HG03575 (cell line): ENCODE data around the gene OTUD5.

Experiments
- ATAC-seq: cut with Tn5 transposase; IDR thresholded peaks from one replicate; pipeline ENCODE4 v1.9.1; 2021; ENCODE audit not compliant: unreplicated experiment, insufficient number of reproducible peaks, low FRiP score; ENCODE audit errors: extremely low read depth

Gene OTUD5

DNA sequence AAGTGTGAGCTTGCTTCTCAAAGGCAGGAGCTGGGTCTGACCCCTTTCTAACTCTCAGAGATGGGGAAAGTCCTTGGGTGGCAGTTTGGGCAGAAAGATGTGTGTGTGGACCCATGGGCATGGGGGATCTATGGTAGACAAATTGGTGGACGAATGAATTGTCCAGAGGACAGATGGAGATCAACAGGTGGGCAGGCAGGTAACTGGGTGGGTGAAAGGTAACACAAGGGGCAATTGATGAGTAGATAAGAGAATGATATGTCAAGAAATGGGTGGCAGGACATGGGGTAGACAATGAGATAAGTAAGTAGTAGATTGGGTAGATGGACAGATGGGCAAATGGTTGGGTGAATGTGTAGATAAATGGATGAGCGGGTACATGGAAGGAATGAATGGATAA is 17.2 kb upstream of the OTUD5 start:
- no peak for ATAC-seq

DNA sequence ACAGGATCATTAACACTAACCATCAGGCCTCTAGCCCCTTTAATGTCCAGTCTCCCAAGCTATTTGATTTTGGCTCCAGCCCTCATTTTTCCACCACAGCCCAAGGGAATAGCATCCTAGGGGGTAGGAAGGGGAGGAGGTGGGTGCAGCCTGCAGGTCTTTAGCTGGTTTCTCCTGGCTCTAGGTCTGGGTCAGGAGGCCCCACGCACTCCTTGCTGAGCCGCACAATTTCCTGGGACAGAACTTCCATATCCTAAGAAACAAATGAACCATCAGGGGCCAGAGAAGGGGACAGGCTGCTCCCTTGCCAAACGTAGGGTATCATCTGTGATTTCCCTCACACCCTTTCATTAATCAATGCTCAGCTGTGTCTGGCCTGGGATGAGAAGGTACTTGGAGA is 16.6 kb upstream of the OTUD5 start:
- ATAC-seq: no peak

DNA sequence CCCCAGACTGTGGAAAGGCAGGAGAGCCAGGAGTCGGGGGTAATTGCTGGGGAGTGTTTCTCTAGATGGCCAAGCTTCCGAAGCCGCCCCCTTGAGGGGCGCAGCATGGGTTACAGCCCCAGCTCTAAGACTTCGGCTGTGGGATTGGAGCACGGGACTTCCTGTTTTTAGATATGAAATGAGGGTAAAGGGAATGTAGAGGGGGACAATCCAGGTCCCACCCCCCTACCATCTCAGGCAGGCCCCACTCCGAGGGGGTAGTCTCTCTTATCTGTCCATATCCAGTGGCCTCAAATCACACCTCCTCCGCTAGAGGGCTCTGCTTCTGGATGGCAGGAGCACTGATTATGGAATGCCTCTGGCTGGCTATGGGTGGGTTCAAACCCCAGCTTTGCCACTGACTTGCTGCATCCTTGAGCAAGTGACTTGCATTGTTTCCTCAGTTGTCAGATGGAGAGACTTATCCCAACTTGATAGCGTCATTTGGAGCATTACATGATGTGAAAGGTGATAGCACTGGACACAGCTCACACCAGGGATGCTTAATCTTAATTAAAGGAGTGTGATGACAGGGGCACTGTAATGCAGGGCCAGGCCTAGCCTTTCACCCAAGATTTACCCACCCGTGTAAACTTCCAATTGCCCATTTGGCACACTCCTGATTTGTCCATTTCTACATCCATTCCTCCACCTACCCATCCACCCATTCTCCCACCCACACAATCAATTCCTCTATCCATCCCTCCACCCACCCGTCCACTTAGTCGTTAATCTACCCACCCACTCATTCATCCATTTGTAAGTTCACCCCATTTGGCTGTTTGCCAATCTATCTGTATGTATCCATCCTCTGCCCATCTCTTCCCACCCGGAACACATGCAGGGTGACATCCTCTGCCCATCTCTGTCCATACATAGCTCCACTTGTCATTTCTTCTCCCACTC is 15.1 kb upstream of the OTUD5 start:
- no peak for ATAC-seq

DNA sequence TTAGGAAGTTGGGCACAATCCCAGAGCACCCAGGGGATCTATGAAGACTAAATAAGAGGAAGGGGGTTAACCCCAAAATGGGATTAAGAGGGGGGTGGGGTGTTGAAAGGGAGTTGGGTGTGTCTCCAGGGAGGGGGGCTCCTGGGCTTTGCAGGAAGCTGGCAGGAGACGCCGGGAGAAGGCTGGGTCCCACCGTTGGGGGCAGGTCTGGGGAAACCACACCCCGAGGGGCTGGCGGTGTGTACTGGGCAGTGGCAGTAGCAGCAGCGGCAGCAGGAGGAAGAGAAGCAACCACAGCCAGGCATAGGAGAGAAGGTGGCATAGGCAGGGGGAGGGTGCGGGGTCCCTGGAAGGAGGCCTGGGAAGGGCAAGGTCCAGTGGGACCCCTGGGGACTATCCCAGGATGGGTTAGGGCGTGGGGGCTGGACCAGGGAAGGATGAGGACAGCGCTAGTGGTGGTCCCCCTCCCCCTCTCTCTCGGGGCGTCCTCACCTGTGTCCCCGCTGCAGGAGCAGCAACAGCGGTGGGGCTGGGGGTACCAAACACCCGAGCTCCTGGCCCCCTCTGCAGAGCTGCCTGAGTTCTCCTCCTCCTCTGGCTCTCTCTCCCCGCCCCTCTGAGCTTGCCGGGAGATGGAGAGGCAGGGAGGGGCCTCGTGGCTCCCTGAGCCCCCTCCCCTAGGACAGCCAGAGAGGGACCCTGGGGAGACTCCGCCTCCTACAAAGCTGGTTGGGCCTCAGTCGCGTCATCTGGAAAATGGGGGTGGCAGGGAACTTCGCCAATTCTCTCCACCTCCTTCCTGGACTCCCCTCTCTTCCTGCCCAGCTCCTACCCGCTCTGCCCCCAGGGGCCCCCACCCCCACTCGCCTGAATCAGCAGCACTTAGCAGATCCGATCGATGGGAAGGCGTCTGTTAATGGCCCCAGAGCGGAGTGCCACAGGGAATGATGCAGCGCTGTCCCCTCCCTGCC is 14.1 kb upstream of the OTUD5 start, which contains the start of gene KCND1:
KCND1 (minus strand) TSS at position 596 of the 971 bp plus-strand sequence. CDS start 1,573 bp downstream, outside the sequence.
- no peak for ATAC-seq

DNA sequence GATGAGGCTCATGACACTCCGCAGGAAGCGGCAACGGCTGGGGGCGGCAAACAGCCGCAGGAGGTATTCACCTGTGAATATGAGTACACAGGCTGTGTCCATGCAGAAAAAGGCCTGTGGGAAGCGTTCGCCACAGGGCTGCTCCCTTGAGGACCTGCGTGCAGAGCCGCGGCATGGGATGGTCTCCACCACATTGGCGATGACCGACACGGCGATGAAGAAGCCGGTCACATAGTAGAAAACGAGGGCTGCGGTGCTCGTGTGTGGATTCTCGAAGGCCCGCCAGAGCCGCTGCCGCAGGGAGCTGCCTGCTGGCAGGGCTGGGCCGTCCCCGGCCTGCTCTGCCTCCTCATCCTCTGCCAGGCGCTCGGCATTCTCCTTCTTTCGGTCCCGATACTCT is 12.1 kb upstream of the OTUD5 start:
- no peak for ATAC-seq

DNA sequence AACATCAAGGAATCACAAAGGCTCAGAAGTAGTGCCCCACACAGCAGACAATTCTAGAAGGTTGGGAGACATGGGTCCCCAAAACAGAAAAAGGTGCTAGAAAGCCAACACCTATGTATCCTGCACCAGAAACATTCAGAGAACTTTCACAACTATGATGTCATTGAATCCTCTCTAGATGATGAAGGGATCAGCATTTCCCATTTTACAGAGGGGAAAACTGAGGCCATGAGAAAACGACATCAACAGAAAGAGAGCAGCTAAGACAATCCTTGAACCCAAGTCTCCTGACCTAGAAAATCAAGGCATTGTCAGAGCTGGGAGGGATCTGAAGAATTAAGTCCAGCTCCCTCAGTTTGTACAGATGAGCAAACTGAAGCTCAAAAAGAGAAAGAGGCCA is 11.0 kb upstream of the OTUD5 start:
- ATAC-seq: no peak

DNA sequence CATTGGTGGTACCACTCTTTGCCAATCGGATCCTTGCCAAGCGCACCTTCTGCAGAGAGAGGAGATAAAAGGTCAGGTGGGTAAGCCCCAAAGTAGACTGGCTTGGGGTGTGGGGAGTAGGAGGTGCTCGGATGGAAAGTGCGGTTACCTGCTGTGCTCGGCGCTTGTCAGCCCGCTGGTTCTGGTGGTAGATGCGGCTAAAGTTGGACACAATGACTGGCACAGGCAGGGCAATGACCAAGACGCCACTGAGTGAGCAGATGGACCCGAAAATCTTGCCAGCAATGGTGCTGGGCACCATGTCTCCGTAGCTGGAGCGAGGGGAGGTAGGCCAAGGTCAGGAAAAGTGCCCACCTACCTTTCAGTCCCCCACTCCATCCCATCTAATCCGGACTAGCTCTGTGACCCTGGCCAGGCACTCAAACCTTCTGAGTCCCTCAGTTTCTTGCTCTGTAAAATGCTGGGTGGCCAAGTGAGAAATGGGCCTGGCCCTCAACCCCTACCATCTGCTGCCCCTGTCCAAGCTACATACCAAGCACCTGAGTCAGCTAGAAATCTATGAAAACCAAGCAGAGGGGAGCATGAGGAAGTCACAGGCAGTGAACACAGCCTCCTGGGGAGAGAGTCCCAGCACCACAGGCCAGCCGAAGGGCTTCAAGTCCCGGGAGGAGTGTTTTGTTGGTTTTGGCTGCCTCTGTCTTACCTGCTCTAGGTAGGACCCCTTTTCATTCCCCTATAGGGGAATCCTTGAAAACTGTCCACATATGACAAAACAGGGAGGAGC is 9.6 kb upstream of the OTUD5 start:
- no peak for ATAC-seq

DNA sequence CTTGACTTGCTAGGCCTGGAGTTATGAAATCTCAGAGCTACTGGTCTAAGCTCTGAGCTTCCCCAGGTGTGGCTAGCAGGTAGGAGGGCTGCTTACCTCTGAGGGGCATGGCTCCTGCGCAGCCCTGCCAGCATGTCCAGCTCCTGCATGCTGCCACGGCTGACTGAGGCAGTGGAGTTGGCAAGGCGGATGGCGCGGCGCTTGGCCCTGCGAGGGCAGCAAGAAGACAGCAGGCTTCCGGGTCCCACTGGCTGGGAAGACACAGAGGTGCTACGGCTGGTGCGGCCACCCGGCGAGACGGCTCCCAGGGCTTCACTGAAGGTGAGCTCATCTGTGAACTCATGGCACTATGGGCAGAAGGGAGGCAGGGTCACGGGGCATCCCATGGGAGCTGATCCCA is 8.6 kb upstream of the OTUD5 start:
- no peak for ATAC-seq

DNA sequence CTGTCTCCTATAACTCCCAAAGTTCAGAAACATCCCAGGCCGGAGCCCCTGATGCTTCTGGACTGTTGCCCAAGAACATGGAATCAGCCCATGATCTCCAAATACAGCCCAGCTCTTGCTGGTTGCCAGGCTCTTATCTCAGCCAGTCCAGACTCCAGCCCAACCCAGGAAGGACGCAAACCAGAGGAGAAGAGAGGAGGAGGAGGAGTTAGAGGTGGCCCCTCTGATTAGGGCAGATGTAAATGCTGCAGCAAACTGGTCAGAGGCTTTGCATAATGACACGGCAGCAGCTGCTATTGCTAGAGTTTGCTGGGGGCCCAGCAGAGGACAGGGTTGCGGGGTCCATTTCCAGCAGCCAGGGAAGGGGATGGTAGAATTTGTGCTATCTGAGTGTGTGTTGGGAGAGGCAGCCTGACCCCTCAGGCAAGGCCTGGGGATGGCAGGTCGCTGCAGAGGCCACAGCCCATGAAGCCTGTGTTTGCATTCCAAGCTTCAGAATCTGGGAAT is 4.2 kb upstream of the OTUD5 start:
- no peak for ATAC-seq

DNA sequence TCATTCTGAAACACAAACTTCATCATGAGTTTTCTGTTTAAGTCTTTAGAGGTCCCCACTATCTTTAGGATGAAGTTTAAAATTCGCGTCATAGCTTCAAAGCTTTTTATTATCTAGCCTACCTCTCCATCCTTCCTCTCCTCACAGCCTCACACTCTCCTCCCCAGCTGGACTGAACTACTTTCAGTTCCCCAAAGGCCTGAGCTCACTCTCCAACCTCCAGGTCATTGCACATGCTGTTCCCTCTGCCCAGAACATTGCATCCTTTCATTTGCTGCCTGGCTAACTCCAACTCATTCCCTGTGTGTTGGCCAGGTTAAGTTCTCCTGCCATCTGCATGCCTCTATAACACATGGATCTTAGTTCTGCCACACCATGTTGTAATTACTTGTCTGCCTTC is 2.9 kb upstream of the OTUD5 start:
- no peak for ATAC-seq

DNA sequence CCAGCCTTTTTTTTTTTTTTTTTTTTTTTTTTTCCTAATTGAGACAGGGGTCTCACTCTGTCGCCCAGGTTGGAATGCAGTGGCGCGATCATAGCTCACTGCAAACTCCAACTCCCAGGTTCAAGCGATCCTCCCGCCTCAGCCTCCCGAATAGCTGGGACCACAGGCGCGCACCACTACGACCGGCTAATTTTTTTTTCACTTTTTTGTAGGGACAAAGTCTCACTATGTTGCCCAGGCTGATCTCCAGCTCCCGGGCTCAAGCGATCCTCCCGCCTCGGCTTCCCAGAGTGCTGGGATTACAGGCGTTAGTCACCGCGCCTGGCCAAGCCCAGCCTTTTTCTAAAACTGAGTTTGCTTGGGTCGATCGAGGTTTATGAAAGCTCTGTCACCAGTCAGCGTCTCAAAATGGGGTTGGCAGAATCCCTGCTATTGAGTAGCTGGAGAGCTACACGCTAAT is 1.3 kb upstream of the OTUD5 start:
- ATAC-seq: no peak

DNA sequence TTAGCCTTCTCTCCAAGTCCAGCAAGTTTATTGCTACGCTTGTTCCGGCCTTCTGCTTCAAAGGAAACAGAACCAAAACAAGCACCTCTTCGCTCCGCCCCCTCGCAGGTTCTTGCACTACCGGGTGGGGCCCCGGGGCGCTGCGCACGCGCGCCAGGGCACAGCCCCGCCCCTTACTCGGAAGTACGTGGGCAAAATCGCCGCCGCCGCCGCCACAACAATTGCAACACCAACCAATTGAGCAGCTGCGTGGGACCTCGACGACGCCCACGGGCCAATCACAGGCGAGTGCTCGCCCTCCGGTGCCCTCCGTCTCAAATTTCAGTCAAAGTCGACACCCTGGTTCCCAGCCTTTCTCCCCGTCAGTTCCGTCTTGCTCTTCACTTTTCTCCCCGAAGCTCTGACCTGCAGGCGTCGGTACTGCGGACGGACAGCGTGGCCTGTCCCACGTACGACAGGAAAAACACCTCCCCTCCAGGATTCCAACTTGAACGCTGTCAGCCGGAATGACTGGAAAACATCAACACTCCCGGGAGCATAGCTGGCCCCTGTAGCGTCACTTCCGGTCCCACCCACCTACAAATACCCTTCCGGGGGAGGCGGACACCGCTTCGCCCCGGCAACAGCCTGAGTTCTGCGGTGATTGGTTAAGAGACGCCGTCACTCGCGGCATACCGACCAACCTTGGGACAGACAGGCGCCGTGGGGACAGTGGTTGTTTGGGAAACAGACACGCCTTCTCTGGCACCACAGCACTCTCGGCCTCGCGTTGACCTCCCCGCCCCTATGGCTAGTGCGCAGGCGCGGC is 624 bp upstream of the OTUD5 start:
- ATAC-seq: peak; percentile 44

DNA sequence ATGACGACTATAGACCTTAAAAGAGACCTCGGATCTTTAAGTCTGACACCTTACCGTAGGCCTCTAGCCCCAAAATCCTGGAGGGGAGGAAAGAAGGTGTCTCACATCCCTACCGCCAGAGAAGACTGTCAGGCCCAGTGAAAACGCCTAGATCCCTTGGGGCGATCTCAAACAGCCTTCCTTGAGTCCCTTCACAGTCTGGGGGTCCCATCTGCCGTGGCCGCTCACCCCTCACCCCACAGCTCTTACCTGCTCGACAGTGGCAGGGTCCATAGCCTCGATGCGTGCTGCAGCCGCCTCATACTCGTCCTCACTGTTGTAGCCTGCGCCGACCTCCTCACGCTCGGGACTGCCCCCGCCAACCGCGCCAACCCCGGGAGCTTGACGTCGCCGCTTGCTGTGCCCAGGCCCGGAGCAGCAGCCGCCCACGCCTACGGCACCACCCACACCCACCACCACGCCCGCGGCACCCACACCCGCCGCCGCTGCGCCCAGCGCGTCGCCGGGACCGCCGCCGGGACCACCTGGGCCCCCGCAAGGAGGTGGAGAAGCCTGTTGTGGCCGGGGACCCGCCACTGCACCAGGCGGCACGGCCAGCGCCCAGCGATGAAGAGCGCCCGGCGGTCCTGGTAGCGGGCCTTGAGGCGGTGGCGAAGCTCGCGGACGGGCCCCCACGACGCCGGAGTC is 536 bp downstream of the OTUD5 start:
- ATAC-seq: no peak

DNA sequence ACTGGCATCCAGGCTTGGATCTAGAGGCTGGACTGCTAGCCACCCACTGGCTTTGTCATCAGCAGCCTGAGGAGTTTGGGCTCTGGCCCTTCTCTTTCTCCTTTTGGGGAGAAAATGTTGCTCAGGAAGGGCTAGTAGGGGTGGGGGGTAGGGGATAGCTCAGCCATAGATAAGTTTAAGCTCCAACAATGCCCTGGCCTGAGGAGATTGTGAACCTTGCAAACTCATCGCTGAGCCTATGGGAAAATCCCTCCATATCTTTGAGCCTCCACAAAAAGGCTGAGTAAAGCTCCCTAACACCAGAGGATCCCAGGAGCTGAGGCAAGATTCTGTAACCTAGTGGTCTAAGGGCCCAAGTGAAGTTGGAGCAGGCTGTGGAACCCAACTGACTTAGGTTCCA is 8.8 kb downstream of the OTUD5 start:
- ATAC-seq: no peak

DNA sequence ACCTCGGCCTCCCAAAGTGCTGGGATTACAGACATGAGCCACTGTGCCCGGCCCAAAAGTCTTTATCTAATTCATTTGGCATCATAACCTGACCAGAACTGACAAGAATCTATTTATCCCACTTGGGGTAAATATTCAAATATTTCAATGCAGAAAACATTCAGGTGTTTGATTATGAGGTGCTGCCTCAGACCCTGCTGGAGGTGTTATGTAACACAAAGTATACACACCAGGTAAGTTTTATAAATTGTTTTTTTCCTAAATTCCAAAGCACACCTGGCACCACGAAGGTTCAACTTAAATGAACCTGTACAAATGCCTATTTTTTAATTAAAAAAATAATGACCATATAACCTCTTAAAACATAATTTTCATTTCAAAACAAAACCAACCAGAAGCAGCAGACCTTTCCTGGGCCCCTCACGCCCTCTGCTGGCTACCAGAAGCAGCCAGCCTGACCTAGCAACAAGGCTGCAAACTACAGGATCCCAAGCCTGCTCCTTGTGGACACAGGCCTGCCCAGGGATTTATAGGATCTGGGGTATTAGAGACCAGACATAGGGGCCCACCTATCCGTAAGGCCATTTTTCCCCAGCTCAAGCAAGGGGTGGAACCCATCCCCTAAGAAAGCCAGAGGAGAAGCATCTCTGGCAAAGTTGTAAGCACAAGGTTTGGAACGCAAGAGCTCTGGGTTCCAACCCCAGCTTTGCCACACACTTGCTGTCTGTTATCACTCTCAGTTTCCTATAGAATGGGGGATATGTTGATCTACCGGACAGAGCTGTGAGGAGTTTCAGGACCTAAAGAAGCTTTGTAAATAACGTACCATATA is 11.7 kb downstream of the OTUD5 start:
- ATAC-seq: no peak

DNA sequence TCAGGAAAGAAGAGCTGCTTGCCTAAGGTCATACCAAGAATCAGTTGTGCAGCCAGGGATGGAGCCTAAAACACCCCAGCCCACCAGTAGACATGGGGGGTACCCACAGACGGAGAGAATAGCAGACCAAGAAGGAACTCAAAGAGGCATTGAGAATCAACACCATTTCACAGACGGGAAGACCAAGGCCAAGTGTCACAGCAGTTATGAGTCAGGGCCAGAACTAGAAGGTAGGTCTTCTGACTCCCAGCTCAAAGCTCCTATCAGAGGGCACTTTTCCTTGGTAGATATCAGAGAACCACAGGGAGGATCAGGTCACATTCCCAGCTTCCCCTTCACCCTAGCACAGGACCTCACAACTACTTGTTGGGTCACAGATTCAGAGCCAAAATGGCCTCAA is 14.5 kb downstream of the OTUD5 start:
- ATAC-seq: no peak
